Endothelial cell of umbilical vein (primary cell): ENCODE measurements around the gene HIKESHI. TPM values are rescaled to one million over a fixed set of nuclear protein-coding genes. Genes with fewer than 3 reads are reported as not detected.

ENCODE experiments used
- BruUV-seq: library from RNA; stranded (reverse); fragments of 400-500 nt; replicated peaks from 2 replicates; lab custom pipeline; 2021; lab: Mats Ljungman, UMichigan
- CTCF ChIA-PET: fragments of 300-600, 350-600 bp; sonication (Branson Sonifier 250); formaldehyde crosslinking; loops from one replicate; lab custom pipeline; 2021; ENCODE audit warnings: antibody characterized with exemption, inconsistent platforms; lab: Charles Lee
- POLR2A ChIA-PET: fragments of 300-600, 350-600 bp; sonication (Branson Sonifier 250); formaldehyde crosslinking; loops from one replicate; lab custom pipeline; 2021; ENCODE audit warnings: antibody characterized with exemption, inconsistent platforms; lab: Charles Lee
- DNase-seq: peaks from one replicate; pipeline ENCODE4 v3.0.0-alpha.2; 2011; ENCODE audit warnings: low read depth, low spot score
- FAIRE-seq: peaks from 2 replicates; lab custom pipeline; 2011; peaks lifted over from hg19 to GRCh38; lab: Jason Lieb, UNC
- H2AFZ ChIP-seq: 2 replicates; pipeline ENCODE4 v1.6.0; 2012; ENCODE audit warnings: low read depth, low read length, control low read depth, inconsistent platforms
- H3K27ac ChIP-seq: 2 replicates; pipeline ENCODE4 v1.5.1; 2011; ENCODE audit warnings: low read depth, mild to moderate bottlenecking, control low read depth, low read length, moderate library complexity; ENCODE audit not compliant: insufficient read depth
- H3K27me3 ChIP-seq, 2 experiments: 2 replicates each; pipeline versions ENCODE4 v1.6.0 to v1.6.1; 2011; ENCODE audit warnings: low read length in 2 of 2, mixed read lengths in 1 of 2; ENCODE audit not compliant: control insufficient read depth in 2 of 2, insufficient read depth in 2 of 2
- H3K36me3 ChIP-seq, 2 experiments: 2 replicates in 1 of 2; 3 replicates in 1 of 2; pipeline ENCODE4 v1.5.1; 2011; ENCODE audit warnings: low read length in 2 of 2, mild to moderate bottlenecking in 1 of 2, moderate library complexity in 1 of 2; ENCODE audit not compliant: control insufficient read depth in 2 of 2, insufficient read depth in 2 of 2; ENCODE audit errors: extremely low read depth in 1 of 2
- H3K4me1 ChIP-seq: 3 replicates; pipeline ENCODE4 v1.5.1; 2011; ENCODE audit warnings: mild to moderate bottlenecking, low read length; ENCODE audit not compliant: control insufficient read depth, insufficient read depth; ENCODE audit errors: extremely low read depth
- H3K4me2 ChIP-seq: 2 replicates; pipeline ENCODE4 v1.6.1; 2011; ENCODE audit warnings: low read length, control low read depth, mixed read lengths; ENCODE audit not compliant: insufficient read depth
- H3K4me3 ChIP-seq, 3 experiments: fragments of 200-600 bp in 1 of 3; sonication (generic), shearing (Covaris generic) in 1 of 3; replicated peaks in 1 of 3; 2 replicates each; pipeline ENCODE4 v1.5.1; 2011 to 2016; ENCODE audit warnings: control low read depth in 3 of 3, low read length in 3 of 3, mild to moderate bottlenecking in 2 of 3, inconsistent platforms in 1 of 3, low read depth in 1 of 3, moderate library complexity in 1 of 3; ENCODE audit not compliant: insufficient read depth in 1 of 3
- H3K79me2 ChIP-seq: 2 replicates; pipeline ENCODE4 v1.6.0; 2012; ENCODE audit warnings: low read length, inconsistent platforms; ENCODE audit not compliant: control insufficient read depth, insufficient read depth
- H3K9ac ChIP-seq: replicated peaks from 2 replicates; pipeline ENCODE3; 2011; ENCODE audit warnings: low read length, control low read depth; ENCODE audit not compliant: insufficient read depth; ENCODE audit errors: extremely low read depth
- H3K9me1 ChIP-seq: replicated peaks from 3 replicates; pipeline ENCODE4 v1.6.0; 2011; ENCODE audit warnings: mild to moderate bottlenecking, low read length; ENCODE audit not compliant: control insufficient read depth, insufficient read depth; ENCODE audit errors: extremely low read depth
- H3K9me3 ChIP-seq: replicated peaks from 2 replicates; pipeline ENCODE4 v1.5.1; 2012; ENCODE audit warnings: low read length, inconsistent platforms; ENCODE audit not compliant: control insufficient read depth, insufficient read depth
- H4K20me1 ChIP-seq: replicated peaks from 2 replicates; pipeline ENCODE3; 2011; ENCODE audit warnings: mild to moderate bottlenecking, low read length; ENCODE audit not compliant: control insufficient read depth, insufficient read depth; ENCODE audit errors: extremely low read depth
- EZH2 ChIP-seq: IDR thresholded peaks from 2 replicates; pipeline ENCODE4 v1.6.1; 2012; ENCODE audit warnings: borderline replicate concordance, low read depth, mild to moderate bottlenecking, moderate library complexity, low read length, inconsistent platforms; ENCODE audit not compliant: severe bottlenecking
- FOS ChIP-seq: IDR thresholded peaks from 2 replicates; pipeline ENCODE4 v1.6.1; 2011; ENCODE audit warnings: mild to moderate bottlenecking, low read length, moderate library complexity, borderline replicate concordance; ENCODE audit not compliant: insufficient read depth
- GATA2 ChIP-seq: IDR thresholded peaks from 2 replicates; pipeline ENCODE4 v1.7.0; 2011; ENCODE audit warnings: low read depth, mild to moderate bottlenecking, moderate library complexity, mixed read lengths, low read length; ENCODE audit not compliant: insufficient read length, insufficient read depth
- JUN ChIP-seq: IDR thresholded peaks from 2 replicates; pipeline ENCODE4 v1.6.1; 2011; ENCODE audit warnings: borderline replicate concordance, low read depth; ENCODE audit not compliant: insufficient read length, insufficient read depth
- MAX ChIP-seq: IDR thresholded peaks from 2 replicates; pipeline ENCODE4 v1.6.1; 2011; ENCODE audit not compliant: insufficient read depth, insufficient read length
- POLR2A ChIP-seq: IDR thresholded peaks from 2 replicates; pipeline ENCODE4 v1.6.1; 2012; ENCODE audit warnings: low read depth, mild to moderate bottlenecking, control low read depth, low read length
- POLR2AphosphoS5 ChIP-seq: IDR thresholded peaks from 2 replicates; pipeline ENCODE4 v1.6.1; 2012; ENCODE audit warnings: low read depth, mild to moderate bottlenecking, control low read depth, low read length, moderate library complexity; ENCODE audit not compliant: insufficient read depth
- dilution Hi-C: fragments of 300-500 bp; cut with MboI; formaldehyde crosslinking; loops from one replicate; pipeline ENCODE4 v1.15.0; 2019; ENCODE audit warnings: low sequenced_read_pairs; ENCODE audit not compliant: extremely low pct_ligation_motif_present
- intact Hi-C: fragments of 100-400 bp; cut with micrococcal nuclease; formaldehyde crosslinking; loops from one replicate; pipeline ENCODE4 v1.10.0; 2022
- polyA plus RNA-seq, 4 experiments: library from polyadenylated mRNA; depleted of rRNA in 3 of 4; stranded (reverse) in 3 of 4; unstranded in 1 of 4; fragments of >200 nt; gene quantifications; 2 replicates each; pipeline versions ENCODE4 v1.2.1 to v1.2.3, GENCODE V29; 2011 to 2012; ENCODE audit warnings: missing spikeins in 1 of 4
- total RNA-seq: library from RNA; stranded (reverse); gene quantifications from 2 replicates; pipeline ENCODE4 v1.2.3, GENCODE V29; 2021
- TF ChIP-seq, protein P1 (sequence below), 2 donors: IDR thresholded peaks; 1 replicate in 1 of 2; 2 replicates in 1 of 2; pipeline ENCODE4 v1.5.1; 2011; ENCODE audit warnings: low read length in 2 of 2, mild to moderate bottlenecking in 2 of 2, moderate library complexity in 2 of 2, control low read depth in 1 of 2, inconsistent platforms in 1 of 2, low read depth in 1 of 2; ENCODE audit not compliant: insufficient read depth in 1 of 2; ENCODE audit errors: extremely low read depth in 1 of 2

The HIKESHI gene
- total and polyA plus RNA-seq, 2 donors (not counting 3 experiments of a cell fraction or from before 2014, with no cell fraction given), result 40.2 to 66.9 TPM

GRCh38 chr11:86386283-86386682, 84.2 kb downstream of the HIKESHI start:
- no peaks in the 10 kb centered on the region for H3K79me2 ChIP-seq
- H3K9me3 ChIP-seq, result no peaks in the 10 kb centered on the region
- ChIA-PET CTCF (no interaction called here), POLR2A (no interaction called here)
- intact Hi-C loops, result no loop called here
- no peaks in the 10 kb centered on the region for H3K36me3 ChIP-seq
- FAIRE-seq (no peak), DNase-seq (no peak)
- peaks cover 12% of the 10 kb centered on the region for H3K4me1 ChIP-seq
- no peak overlapping the region for H3K4me2 ChIP-seq
- no peaks in the 10 kb centered on the region for H3K27me3 ChIP-seq
- TF ChIP-seq, protein P1, sequence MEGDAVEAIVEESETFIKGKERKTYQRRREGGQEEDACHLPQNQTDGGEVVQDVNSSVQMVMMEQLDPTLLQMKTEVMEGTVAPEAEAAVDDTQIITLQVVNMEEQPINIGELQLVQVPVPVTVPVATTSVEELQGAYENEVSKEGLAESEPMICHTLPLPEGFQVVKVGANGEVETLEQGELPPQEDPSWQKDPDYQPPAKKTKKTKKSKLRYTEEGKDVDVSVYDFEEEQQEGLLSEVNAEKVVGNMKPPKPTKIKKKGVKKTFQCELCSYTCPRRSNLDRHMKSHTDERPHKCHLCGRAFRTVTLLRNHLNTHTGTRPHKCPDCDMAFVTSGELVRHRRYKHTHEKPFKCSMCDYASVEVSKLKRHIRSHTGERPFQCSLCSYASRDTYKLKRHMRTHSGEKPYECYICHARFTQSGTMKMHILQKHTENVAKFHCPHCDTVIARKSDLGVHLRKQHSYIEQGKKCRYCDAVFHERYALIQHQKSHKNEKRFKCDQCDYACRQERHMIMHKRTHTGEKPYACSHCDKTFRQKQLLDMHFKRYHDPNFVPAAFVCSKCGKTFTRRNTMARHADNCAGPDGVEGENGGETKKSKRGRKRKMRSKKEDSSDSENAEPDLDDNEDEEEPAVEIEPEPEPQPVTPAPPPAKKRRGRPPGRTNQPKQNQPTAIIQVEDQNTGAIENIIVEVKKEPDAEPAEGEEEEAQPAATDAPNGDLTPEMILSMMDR (IDR thresholded peaks at IDR 0.05; ENCODE audit: extremely low read depth in 1 of 2, insufficient read depth in 1 of 2, low read depth in 1 of 2, low read length in 2 of 2), result no peak
- TF ChIP-seq POLR2A (no peak), POLR2AphosphoS5 (no peak), GATA2 (no peak), EZH2 (no peak), JUN (no peak), FOS (no peak), MAX (no peak)
- dilution Hi-C loops, result no loop called here
- no peaks in the 10 kb centered on the region for H3K9me1 ChIP-seq
- no peak overlapping the region for H3K9ac ChIP-seq
- no peak overlapping the region for H3K27ac ChIP-seq
- no peak overlapping the region for H3K4me3 ChIP-seq
- BruUV-seq, result no TSS peak
- no peaks in the 10 kb centered on the region for H4K20me1 ChIP-seq
- no peak overlapping the region for H2AFZ ChIP-seq
